Measurements from ENCODE around the gene RAB13. TPM values are rescaled to one million over a fixed set of nuclear protein-coding genes. Genes with fewer than 3 reads are reported as not detected.

Gene RAB13
- total RNA-seq, 5 donors from 2014 or later (not counting 1 experiment from before 2014, with no cell fraction given), result 0.91 to 3.6 (median 2.6) TPM

DNA sequence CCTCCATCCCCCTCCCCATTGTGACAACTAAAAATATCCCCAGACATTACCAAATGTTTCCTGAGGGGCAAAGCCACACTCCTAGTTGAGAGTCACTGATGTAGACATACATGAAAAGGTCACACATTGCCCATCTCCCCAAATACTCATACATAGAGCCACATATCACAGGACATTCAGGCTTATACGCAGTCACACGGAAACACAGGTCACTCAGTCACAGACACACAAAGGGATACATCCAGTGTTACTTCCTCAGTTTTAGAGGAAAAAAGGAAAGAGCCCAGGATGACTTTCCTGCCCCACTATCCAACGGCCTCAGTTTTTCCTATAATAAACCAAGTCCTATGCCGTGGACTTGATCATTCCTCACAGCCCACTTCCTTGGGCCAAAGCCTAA lies 24.7 kb downstream of the RAB13 start:
- Histone ChIP-seq H3K9me3 (no peaks in the 10 kb centered on the region), H3K4me3 (ENCODE audit: control insufficient read depth in 1 of 2, extremely low read depth in 1 of 2, low read length in 1 of 2) (no peak overlapping the region), H3K4me1 (ENCODE audit: control insufficient read depth in 1 of 2, extremely low read depth in 1 of 2, insufficient read depth in 2 of 2, low read length in 2 of 2) (peaks cover 30 to 59% of the 10 kb centered on the region in 2 experiments), H3K36me3 (ENCODE audit: control insufficient read depth in 2 of 2, extremely low read depth in 1 of 2, insufficient read depth in 1 of 2, low read length in 1 of 2) (peaks cover 0 to 7% of the 10 kb centered on the region in 2 donors), H3K27me3 (replicated peaks in 1 of 2; ENCODE audit: control insufficient read depth in 2 of 2, extremely low read depth in 1 of 2, insufficient read depth in 2 of 2, low read length in 1 of 2) (no peaks in the 10 kb centered on the region), H3K27ac (ENCODE audit: low read length) (no peak overlapping the region)
- Mint-ChIP-seq H3K9me3 (no peaks in the 10 kb centered on the region), H3K27ac (peak overlapping the region; percentile 0 to 79), H3K27me3 (no peaks in the 10 kb centered on the region), H3K4me1 (peaks cover 51 to 66% (median 59%) of the 10 kb centered on the region in 3 donors), H3K4me3 (peak overlapping the region in 2 of 3 donors; percentile 83 to 90), H3K36me3 (no peaks in the 10 kb centered on the region)
- WGBS (ENCODE audit: insufficient coverage), result no CpG with 5 or more reads among the region's 4 CpGs
- ATAC-seq (replicated peaks in 1 of 4), result no peak
- DNase-seq, result no peak
- CTCF ChIA-PET, result no interaction called here
- POLR2A ChIA-PET, result no interaction called here

- no peaks in the 10 kb centered on the region for H3K36me3 Mint-ChIP-seq
- Histone ChIP-seq H3K4me1 (ENCODE audit: control insufficient read depth in 1 of 2, extremely low read depth in 1 of 2, insufficient read depth in 2 of 2, low read length in 2 of 2) (peaks cover 34 to 59% of the 10 kb centered on the region in 2 experiments), H3K36me3 (ENCODE audit: control insufficient read depth in 2 of 2, extremely low read depth in 1 of 2, insufficient read depth in 1 of 2, low read length in 1 of 2) (peaks cover 0 to 7% of the 10 kb centered on the region in 2 donors), H3K9me3 (no peaks in the 10 kb centered on the region), H3K4me3 (ENCODE audit: control insufficient read depth in 1 of 2, extremely low read depth in 1 of 2, low read length in 1 of 2) (no peak overlapping the region), H3K27ac (ENCODE audit: low read length) (no peak overlapping the region), H3K27me3 (replicated peaks in 1 of 2; ENCODE audit: control insufficient read depth in 2 of 2, extremely low read depth in 1 of 2, insufficient read depth in 2 of 2, low read length in 1 of 2) (no peaks in the 10 kb centered on the region)
- peaks cover 51 to 64% (median 61%) of the 10 kb centered on the region in 3 donors for H3K4me1 Mint-ChIP-seq
- ATAC-seq (replicated peaks in 1 of 4) (no peak), DNase-seq (no peak)
- no peaks in the 10 kb centered on the region for H3K27me3 Mint-ChIP-seq
- 92% methylated on average over 11 of the region's 11 CpGs for WGBS (ENCODE audit: insufficient coverage)
- ChIA-PET POLR2A (no interaction called here), CTCF (no interaction called here)
- peak overlapping the region in 1 of 2 donors; percentile 96 for H3K27ac Mint-ChIP-seq
- H3K9me3 Mint-ChIP-seq, result no peaks in the 10 kb centered on the region
- no peak overlapping the region for H3K4me3 Mint-ChIP-seq
Observed at GRCh38 chr1:153960206-153960605, 25.9 kb downstream of the RAB13 start.

DNA sequence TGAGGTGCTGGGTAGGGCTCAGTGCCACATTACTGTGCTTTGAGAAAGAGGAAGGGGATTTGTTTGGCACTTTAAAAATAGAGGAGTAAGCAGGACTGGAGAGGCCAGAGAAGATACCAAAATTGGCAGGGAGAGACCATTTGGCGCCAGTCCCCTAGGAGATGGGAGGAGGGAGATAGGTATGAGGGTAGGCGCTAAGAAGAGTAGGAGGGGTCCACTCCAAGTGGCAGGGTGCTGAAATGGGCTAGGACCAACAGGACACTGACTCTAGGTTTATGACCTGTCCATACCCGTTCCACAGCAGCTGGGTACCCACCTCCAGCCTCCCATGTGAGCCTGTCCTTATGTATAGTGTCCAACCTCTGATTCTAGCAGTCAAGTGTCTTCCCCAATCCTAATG lies 26.7 kb downstream of the RAB13 start:
- H3K27me3 Mint-ChIP-seq, result no peaks in the 10 kb centered on the region
- H3K27ac Mint-ChIP-seq, result peak overlapping the region; percentile 11 to 96
- CTCF ChIA-PET, result interaction anchor here in 1 of 2 donors (1.5 kb wide), 1 partner anchor 14 kb away, joined by 5 read pairs; no protein-coding TSS in a partner anchor
- H3K4me3 ChIP-seq (ENCODE audit: control insufficient read depth in 1 of 2, extremely low read depth in 1 of 2, low read length in 1 of 2), result no peak overlapping the region
- ATAC-seq (replicated peaks in 1 of 4), result no peak
- no peaks in the 10 kb centered on the region for H3K27me3 ChIP-seq (replicated peaks in 1 of 2; ENCODE audit: control insufficient read depth in 2 of 2, extremely low read depth in 1 of 2, insufficient read depth in 2 of 2, low read length in 1 of 2)
- H3K4me1 ChIP-seq (ENCODE audit: control insufficient read depth in 1 of 2, extremely low read depth in 1 of 2, insufficient read depth in 2 of 2, low read length in 2 of 2), result peaks cover 33 to 59% of the 10 kb centered on the region in 2 experiments
- POLR2A ChIA-PET, result interaction anchor here in 1 of 2 donors (1.5 kb wide), 1 partner anchor 31 kb away, joined by 6 read pairs; the partner anchor contains the start of gene RPS27
- 93% methylated on average over 2 of the region's 3 CpGs for WGBS (ENCODE audit: insufficient coverage)
- H3K9me3 ChIP-seq, result no peaks in the 10 kb centered on the region
- H3K4me3 Mint-ChIP-seq, result peak overlapping the region in 2 of 3 donors; percentile 3 to 97
- H3K27ac ChIP-seq (ENCODE audit: low read length), result no peak overlapping the region
- DNase-seq, result no peak
- H3K36me3 ChIP-seq (ENCODE audit: control insufficient read depth in 2 of 2, extremely low read depth in 1 of 2, insufficient read depth in 1 of 2, low read length in 1 of 2), result peaks cover 0 to 13% of the 10 kb centered on the region in 2 donors
- peaks cover 2% of the 10 kb centered on the region for H3K36me3 Mint-ChIP-seq
- no peaks in the 10 kb centered on the region for H3K9me3 Mint-ChIP-seq
- peaks cover 59 to 68% (median 64%) of the 10 kb centered on the region in 3 donors for H3K4me1 Mint-ChIP-seq

DNA sequence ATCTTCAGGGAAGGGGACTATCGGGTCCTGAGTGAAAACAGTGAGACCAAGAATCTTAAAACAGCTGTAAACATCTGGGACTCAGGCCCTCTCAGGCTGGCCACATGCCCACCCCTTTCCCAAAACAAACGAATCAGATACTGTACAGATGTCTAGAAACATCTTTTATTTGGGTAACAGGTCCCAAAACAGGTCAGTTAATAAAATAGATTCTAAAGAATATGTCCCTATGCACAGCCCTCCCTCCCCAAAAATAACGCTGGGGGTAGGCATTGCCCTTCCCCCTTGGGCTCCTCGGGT lies 27.2 kb downstream of the RAB13 start:
- ATAC-seq (replicated peaks in 1 of 4) (no peak), DNase-seq (no peak)
- ChIA-PET CTCF (interaction anchor here in 1 of 2 donors (0.7 to 1.5 kb wide), 3 partner anchors 9 to 17 kb away, joined by 5 to 9 read pairs (median 5); partner anchors contain the start of gene CREB3L4), POLR2A (interaction anchor here in 1 of 2 donors (0.5 to 1.5 kb wide), 4 partner anchors 32 to 204 kb away, joined by 4 to 6 read pairs (median 4); partner anchors contain the start of gene RPS27)
- Histone ChIP-seq H3K9me3 (no peaks in the 10 kb centered on the region), H3K36me3 (ENCODE audit: control insufficient read depth in 2 of 2, extremely low read depth in 1 of 2, insufficient read depth in 1 of 2, low read length in 1 of 2) (peaks cover 0 to 18% of the 10 kb centered on the region in 2 donors), H3K27me3 (replicated peaks in 1 of 2; ENCODE audit: control insufficient read depth in 2 of 2, extremely low read depth in 1 of 2, insufficient read depth in 2 of 2, low read length in 1 of 2) (no peaks in the 10 kb centered on the region), H3K4me1 (ENCODE audit: control insufficient read depth in 1 of 2, extremely low read depth in 1 of 2, insufficient read depth in 2 of 2, low read length in 2 of 2) (peaks cover 29 to 59% of the 10 kb centered on the region in 2 experiments), H3K4me3 (ENCODE audit: control insufficient read depth in 1 of 2, extremely low read depth in 1 of 2, low read length in 1 of 2) (no peak overlapping the region), H3K27ac (ENCODE audit: low read length) (peak overlapping the region; percentile 60)
- Mint-ChIP-seq H3K27me3 (no peaks in the 10 kb centered on the region), H3K27ac (peak overlapping the region; percentile 96), H3K4me3 (peak overlapping the region; percentile 95 to 97 (median 97)), H3K4me1 (peaks cover 59 to 69% (median 64%) of the 10 kb centered on the region in 3 donors), H3K9me3 (no peaks in the 10 kb centered on the region), H3K36me3 (peaks cover 8% of the 10 kb centered on the region)
- whole genome bisulfite sequencing (ENCODE audit: insufficient coverage), result no CpG with 5 or more reads among the region's 4 CpGs

- Mint-ChIP-seq H3K27me3 (no peaks in the 10 kb centered on the region), H3K4me3 (peak within 1 kb of the TSS; percentile 95 to 97 (median 97)), H3K36me3 (peaks cover 12% of the 10 kb centered on the region), H3K9me3 (no peaks in the 10 kb centered on the region), H3K27ac (peak within 1 kb of the TSS; percentile 96), H3K4me1 (peaks cover 58 to 68% (median 63%) of the 10 kb centered on the region in 3 donors)
- peak within 1 kb of the TSS; percentile 82 to 95 for H3K4me3 ChIP-seq (ENCODE audit: control insufficient read depth in 1 of 2, extremely low read depth in 1 of 2, low read length in 1 of 2)
- H3K4me1 ChIP-seq (ENCODE audit: control insufficient read depth in 1 of 2, extremely low read depth in 1 of 2, insufficient read depth in 2 of 2, low read length in 2 of 2), result peaks cover 29 to 62% of the 10 kb centered on the region in 2 experiments
- POLR2A ChIA-PET, result interaction anchor here (0.5 to 1.5 kb wide), 6 partner anchors 13 to 204 kb away, joined by 3 to 6 read pairs (median 4); partner anchors contain the start of gene RPS27 (in 1 of the 2)
- CTCF ChIA-PET, result interaction anchor here in 1 of 2 donors (0.7 to 1.5 kb wide), 3 partner anchors 10 to 17 kb away, joined by 5 to 9 read pairs (median 5); partner anchors contain the start of gene CREB3L4
- H3K36me3 ChIP-seq (ENCODE audit: control insufficient read depth in 2 of 2, extremely low read depth in 1 of 2, insufficient read depth in 1 of 2, low read length in 1 of 2), result peaks cover 6 to 24% of the 10 kb centered on the region in 2 donors
- WGBS (ENCODE audit: insufficient coverage), result under 1% methylated on average over 63 of the region's 75 CpGs
- no peaks in the 10 kb centered on the region for H3K9me3 ChIP-seq
- no peaks in the 10 kb centered on the region for H3K27me3 ChIP-seq (replicated peaks in 1 of 2; ENCODE audit: control insufficient read depth in 2 of 2, extremely low read depth in 1 of 2, insufficient read depth in 2 of 2, low read length in 1 of 2)
- ATAC-seq (replicated peaks in 1 of 4), result peak; percentile 87 to 91 (median 89)
- DNase-seq, result peak; percentile 91 to 100 (median 98)
- peak within 1 kb of the TSS; percentile 89 for H3K27ac ChIP-seq (ENCODE audit: low read length)
Observed at GRCh38 chr1:153958111-153958960, 27.8 kb downstream of the RAB13 start, which contains the start of gene CRTC2. Gene CRTC2 (minus strand): TSS chr1:153958612. CDS start chr1:153958497, 115 bp downstream.

DNA sequence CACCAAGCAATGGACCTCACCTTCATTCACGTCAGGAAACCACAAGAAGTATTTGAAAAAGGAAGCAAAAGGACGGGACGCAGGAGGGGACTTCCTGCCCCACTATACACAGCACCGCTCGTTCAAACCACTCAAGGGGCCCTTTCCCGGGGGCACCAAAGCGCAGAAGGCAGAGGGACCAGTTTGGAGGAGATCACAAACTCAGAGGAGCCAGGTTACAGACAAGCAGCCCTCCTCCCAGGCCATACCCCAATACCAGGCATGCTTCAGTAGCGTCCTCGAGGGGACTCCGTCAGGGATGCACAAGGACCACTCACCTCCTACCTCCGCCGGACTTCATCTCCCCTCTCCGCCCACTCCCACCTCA lies 28.4 kb downstream of the RAB13 start:
- peaks cover 6 to 28% of the 10 kb centered on the region in 2 donors for H3K36me3 ChIP-seq (ENCODE audit: control insufficient read depth in 2 of 2, extremely low read depth in 1 of 2, insufficient read depth in 1 of 2, low read length in 1 of 2)
- no peaks in the 10 kb centered on the region for H3K9me3 ChIP-seq
- WGBS (ENCODE audit: insufficient coverage), result 0% methylated on average over 13 of the region's 13 CpGs
- Mint-ChIP-seq H3K4me3 (peak overlapping the region; percentile 95 to 97 (median 97)), H3K9me3 (no peaks in the 10 kb centered on the region), H3K4me1 (peaks cover 56 to 67% (median 60%) of the 10 kb centered on the region in 3 donors), H3K36me3 (peaks cover 15% of the 10 kb centered on the region), H3K27ac (peak overlapping the region; percentile 96), H3K27me3 (no peaks in the 10 kb centered on the region)
- peaks cover 25 to 56% of the 10 kb centered on the region in 2 experiments for H3K4me1 ChIP-seq (ENCODE audit: control insufficient read depth in 1 of 2, extremely low read depth in 1 of 2, insufficient read depth in 2 of 2, low read length in 2 of 2)
- H3K27me3 ChIP-seq (replicated peaks in 1 of 2; ENCODE audit: control insufficient read depth in 2 of 2, extremely low read depth in 1 of 2, insufficient read depth in 2 of 2, low read length in 1 of 2), result no peaks in the 10 kb centered on the region
- H3K4me3 ChIP-seq (ENCODE audit: control insufficient read depth in 1 of 2, extremely low read depth in 1 of 2, low read length in 1 of 2), result peak overlapping the region; percentile 82 to 95
- POLR2A ChIA-PET, result interaction anchor here in 1 of 2 donors (0.7 kb wide), 1 partner anchor 13 kb away, joined by 3 read pairs; no protein-coding TSS in a partner anchor
- DNase-seq (peak in 27 of 35 experiments; percentile 13 to 74 (median 30)), ATAC-seq (replicated peaks in 1 of 4) (peak; percentile 2 to 25 (median 16))
- peak overlapping the region; percentile 89 for H3K27ac ChIP-seq (ENCODE audit: low read length)
- CTCF ChIA-PET, result interaction anchor here (0.6 to 1.9 kb wide), 2 partner anchors 10 to 86 kb away, joined by 4 read pairs; partner anchors contain the start of gene CREB3L4 (in 1 of the 2)

All from T-cell (primary cell).